ENCODE data around the gene FAM193B.

- TF ChIP-seq CTCF (IDR thresholded peaks at IDR 0.05; ENCODE audit: insufficient read depth, low read length, poor library complexity, severe bottlenecking) = no peak
- no peak for TF ChIP-seq EZH2phosphoT487 (conservative IDR thresholded peaks at IDR 0.05; ENCODE audit: low read length)
Measured at GRCh38 chr5:177511181-177511580, 43.2 kb downstream of the FAM193B start.
